NCI-H774 (cell line): ENCODE measurements around the gene NBAS.

Experiments used
- DNase-seq: peaks from one replicate; lab custom pipeline; 2025; lab: John Stamatoyannopoulos, UW

The NBAS gene

DNA sequence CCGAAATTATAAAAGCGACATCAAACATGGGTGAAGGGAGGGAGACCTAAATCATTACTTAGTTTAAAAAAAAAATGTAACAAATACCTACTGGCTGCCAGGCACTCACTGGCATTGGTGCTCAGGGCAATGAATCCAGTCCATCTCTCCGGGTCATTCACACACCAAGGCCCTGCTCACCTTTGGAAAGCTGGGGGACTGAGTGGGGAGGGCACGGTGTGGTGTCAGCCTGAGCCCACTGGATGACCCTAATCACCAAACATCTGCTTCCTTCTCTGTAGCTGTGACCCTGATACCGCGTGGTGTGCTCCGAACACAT, 30.2 kb upstream of the NBAS start:
- DNase-seq: no peak

DNA sequence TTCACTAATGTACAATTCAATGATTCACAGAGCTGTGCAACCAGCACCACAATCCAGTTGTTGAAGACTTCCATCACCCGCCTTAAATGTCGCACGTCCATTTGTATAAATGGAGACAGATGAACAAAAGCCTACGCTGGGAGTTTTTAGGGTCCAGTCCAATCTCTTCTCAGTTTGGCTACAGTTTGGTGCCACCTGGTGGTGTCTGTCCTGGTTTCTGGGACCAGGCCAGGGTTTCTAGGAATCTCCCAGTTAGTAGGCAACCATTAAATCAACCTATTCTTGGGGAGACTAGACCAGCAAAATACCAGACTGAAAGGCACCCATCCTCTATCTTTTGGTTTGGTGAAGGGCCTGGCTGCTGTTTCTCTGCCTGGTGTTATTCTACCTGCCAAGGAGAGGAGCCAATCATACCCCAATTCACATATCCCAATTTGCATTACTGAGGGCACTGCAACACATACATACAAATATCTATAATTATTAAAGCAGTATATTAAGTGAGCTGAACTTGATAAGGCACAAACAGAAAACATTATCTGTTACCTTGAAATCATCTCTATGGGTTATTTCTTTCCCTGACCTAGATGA, 27.3 kb upstream of the NBAS start:
- peak; percentile 13 for DNase-seq

DNA sequence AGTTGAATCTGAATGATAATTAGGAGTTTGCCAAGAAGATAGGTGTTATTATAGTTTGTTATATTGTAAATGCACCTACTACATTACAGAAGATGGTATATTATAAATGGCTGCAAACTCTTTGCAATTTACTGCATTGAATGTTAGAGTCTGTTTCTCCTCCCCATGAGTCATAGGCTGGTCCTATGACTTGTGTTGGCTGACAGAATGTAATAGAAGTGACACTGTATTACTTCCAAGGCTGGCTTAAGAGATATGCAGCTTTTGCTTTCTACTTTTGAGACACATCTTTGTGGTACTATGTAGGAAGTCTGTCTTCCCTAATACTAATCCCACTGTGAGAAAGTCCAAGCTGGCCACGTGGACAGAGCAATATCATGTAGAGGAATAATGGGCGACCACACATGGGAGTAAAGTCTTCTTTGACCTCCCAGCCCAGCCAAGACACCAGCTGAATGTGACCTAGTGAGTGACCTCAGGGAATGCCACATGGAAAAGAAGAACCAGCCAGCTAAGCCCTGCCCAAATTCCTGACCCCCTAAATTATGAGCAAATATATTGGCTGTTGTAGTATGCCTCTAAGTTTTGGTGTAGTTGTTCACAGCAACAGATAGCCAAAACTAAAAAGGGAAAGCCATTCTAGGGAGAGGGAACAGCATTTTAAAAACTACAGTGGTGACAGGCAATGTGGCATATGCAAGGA, 23.8 kb upstream of the NBAS start:
- DNase-seq: no peak

DNA sequence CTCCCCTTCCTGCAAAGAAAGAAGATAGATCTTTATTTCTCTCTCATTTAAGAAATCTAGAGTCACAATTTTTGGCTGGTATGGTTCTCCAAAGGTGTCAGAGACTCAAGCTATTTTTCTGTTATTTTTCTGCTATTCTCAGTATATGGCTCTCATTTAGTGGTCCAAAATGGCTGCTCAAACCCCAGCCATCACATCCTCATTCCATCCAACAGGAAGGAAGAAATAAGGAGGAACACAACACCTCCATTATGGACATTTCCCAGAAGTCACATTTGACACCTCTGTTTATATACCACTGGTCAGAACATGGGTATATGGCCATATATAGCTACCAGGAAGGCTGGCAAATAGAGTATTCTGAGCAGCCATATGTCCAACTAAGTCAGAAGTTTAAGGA, 23.2 kb upstream of the NBAS start:
- no peak for DNase-seq

DNA sequence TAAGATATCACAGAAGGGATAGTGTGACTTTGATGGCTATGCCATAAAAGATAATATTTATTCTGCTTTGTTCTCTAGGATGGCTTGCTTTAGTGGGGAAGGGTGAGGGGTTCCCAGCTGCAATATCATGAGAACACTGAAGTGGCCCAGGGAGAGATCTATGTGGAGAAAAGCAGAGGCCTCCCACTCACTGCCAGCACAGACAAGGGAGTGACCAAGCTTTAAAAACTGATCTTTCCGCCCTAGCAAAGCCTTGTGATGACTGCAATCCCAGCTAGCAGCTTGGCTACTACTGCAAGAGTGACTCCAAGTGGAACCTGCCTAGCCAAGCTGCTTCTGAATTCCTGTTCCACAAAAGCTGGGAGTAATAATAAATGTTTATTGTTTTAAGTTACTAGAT, 22.7 kb upstream of the NBAS start:
- no peak for DNase-seq

DNA sequence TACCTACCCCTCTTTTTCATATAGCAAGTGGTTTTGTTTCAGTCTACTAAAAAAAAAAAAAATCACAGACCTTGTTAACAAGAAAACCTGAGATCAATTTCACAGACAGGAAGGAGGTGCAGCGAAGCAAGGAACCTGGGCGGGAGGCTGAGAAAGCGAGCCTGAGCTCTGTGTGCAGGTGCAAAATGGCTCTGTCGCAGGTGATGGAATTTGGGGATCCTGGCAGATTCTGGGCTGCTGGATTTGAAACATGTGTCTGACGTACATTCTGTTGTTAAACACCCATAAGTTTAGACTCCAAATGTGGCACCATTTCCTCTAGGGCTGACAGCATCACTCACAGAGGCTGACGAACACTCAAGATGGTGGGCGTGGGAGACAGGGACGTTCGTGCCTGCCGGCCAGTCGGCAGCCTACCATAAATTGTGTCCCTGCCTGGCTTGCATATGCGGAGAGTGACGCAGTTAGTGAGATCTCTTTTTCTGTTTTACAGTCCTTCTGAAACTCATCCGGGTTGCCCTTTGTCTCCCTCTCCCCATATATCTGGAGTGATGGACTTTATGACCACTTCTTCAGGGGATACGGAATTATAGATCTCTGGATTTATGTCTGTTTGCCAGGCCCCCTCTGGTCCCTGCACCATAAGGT, 21.7 kb upstream of the NBAS start:
- DNase-seq: no peak

DNA sequence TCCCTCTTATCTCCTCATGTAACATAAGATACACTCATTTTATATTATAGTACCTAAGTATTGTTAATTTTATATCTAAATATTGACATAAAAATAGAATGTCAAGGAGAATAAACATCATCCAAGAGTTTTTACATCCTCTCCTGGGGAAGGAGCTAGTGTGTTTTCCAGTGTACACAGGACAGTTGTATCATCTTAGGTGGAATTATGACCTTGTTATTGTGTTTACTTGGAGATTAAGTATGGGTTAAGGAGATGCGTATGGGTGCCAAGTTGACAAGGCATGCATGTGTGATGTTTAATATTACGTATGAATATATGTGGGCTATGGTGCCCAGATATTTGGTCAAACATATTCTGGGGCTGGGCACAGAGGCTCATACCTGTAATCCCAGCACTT, 19.3 kb upstream of the NBAS start:
- DNase-seq: no peak

DNA sequence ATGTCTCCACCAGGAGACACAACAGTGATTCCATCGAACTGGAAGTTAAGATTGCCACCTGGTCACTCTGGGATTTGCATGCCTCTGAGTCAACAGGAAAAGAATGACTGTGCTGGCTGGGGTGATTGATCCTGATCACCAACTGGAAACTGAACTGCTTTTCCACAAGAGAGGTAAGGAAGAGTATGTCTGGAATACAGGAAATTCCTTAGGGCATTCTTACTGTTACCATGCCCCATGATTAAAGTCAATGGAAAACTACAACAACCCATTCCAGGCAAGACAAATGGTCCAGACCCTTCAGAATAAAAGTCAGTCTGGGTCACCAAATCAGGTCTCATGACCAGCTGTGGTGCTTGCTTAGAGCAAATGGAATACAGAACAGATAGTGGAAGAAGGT, 18.5 kb upstream of the NBAS start:
- DNase-seq: no peak

DNA sequence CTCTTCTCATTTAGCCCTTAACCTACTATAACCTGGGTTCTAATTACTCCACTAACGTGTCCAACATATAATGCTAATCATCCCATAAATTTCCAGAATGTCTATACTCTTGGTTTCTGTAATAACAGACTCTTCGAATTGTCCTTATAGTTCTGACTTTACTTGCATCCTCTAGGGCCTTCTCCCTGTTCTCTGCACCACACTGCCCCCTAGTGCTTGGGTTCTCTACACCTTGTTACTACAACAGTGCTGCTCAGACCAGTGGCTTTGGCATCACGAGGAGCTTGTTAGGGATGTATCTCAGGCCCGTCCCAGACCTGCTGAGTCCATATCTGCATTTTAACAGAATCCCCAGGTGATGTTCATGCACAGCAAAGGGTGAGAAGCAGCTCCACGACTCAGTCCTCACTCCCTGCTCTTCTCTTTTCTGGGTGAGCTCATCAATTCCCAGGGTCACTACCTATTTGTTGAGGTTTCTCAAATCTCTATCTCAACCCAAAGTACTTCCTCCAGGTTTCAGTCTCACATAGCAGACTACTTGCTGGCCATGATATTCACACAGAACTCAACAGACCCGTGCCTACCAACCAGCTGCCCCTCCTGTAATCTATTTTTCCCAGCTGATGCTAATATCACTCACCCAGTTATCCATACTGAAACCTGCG, 16.1 kb upstream of the NBAS start:
- DNase-seq: peak; percentile 54

DNA sequence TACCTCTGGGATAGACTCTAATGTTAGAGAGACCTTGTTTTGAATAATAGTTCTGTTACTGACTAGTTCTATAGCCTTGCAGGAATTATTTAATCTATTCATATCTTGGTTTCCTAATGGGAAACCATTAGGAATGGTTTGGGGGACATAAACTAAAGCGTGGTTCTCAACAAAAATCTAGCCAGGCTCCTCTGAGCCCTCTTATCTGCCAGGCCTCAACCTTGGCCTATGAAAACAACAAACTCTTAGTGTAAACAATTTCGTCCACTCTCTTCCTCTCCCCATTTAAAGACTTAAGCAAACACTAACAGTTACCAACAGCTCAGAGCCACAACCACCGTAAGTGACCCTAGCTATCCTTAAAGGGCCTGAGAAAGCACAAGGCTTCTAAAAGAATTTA, 10.6 kb upstream of the NBAS start:
- no peak for DNase-seq

DNA sequence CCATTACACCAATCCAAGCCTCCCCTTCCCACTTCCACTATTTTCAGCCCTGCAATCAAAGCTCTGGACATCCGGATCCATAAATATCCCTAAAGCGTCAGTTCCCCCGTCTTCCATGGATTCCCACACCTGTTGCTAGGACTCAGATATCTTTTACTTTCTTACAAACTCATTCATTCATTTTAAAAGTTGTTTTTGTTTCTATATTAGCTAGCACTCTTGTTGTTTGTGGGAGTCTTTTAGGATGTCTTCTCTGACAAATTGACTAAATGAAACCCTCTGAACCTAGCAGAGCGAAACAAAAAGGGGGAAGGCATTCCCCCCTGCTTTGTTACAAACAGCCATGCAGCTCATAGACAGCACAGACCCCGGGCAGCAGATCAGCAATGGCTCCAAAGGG, 9.0 kb upstream of the NBAS start:
- no peak for DNase-seq

DNA sequence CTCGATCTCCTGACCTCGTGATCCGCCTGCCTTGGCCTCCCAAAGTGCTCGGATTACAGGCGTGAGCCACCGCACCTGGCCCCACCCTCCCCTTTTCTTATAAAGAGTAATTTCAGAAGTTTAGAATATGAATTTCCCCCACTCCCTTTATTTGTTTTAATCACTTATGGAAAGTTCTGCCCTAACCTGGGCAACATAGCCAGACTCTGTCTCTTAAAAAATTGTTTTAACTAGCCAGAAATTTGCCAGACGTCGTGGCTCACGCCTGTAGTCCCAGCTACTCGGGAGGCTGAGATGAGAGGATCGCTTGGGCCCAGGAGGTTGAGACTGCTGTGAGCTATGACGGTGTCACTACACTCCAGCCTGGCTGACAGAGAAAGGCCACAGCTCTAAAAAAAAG, 7.7 kb upstream of the NBAS start:
- no peak for DNase-seq

DNA sequence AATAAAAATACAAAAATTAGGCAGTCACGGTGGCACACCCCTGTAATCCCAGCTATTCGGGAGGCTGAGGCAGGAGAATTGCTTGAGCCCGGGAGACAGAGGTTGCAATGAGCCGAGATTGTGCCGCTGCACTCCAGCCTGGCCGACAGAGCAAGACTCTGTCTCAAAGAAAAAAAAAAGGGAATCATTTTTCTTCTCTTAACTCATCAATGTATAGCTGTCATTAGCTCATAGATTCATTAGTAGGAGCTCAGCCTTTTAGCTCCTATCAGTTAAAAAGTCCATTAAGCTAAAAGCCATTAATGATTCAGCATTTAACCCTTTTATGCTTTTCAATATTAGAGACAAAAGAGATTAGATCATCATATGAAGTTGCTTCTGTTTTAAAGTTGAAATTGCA, 5.8 kb upstream of the NBAS start:
- DNase-seq: no peak

DNA sequence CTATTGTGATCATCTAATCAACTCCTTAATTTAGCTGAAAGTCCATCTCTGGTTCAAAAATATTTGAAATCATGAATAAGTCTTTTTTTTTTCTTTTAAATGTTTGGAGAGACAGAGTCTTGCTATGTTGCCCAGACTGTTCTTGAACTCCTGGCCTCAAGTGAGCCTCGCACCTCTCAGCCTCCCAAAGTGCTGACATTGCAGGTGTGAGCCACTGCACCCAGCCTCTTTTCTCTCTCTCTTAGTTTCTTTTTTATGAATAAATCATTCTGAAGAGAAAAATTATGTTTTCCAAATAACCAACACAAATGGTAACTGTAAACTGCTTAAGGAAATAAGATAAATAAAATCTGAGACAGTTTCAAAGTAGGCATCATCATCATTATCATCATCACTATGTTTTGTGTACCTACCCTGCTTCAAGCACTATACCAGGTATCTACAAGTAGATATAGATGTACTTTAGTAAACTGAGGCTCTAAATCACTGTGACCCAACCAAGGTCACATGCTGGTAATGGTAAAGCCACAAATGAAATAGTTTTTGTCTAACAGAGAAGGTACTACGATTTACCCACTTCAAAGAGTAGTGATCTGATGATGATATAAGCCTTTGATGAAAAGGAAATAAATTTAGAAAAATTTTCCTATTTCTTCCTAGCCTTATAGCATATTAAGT, 5.0 kb upstream of the NBAS start:
- DNase-seq: no peak

DNA sequence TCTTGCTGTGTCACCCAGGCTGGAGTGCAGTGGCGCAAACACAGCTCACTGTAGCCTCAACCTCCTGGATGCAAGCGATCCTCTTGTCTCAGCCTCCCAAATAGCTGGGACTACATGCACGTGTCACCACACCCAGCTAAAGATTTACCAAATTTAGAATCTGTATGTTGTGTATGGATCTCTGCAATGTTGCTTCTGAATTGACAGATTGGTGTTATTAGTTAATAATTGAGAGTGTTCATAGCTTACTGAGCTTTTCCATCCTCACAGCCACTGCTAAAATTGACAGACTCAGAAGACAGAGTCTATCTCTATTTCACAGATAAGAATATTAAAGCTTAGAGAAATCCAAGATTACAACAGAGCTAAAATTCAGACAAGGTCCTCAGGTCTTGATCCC, 4.3 kb upstream of the NBAS start:
- DNase-seq: no peak

DNA sequence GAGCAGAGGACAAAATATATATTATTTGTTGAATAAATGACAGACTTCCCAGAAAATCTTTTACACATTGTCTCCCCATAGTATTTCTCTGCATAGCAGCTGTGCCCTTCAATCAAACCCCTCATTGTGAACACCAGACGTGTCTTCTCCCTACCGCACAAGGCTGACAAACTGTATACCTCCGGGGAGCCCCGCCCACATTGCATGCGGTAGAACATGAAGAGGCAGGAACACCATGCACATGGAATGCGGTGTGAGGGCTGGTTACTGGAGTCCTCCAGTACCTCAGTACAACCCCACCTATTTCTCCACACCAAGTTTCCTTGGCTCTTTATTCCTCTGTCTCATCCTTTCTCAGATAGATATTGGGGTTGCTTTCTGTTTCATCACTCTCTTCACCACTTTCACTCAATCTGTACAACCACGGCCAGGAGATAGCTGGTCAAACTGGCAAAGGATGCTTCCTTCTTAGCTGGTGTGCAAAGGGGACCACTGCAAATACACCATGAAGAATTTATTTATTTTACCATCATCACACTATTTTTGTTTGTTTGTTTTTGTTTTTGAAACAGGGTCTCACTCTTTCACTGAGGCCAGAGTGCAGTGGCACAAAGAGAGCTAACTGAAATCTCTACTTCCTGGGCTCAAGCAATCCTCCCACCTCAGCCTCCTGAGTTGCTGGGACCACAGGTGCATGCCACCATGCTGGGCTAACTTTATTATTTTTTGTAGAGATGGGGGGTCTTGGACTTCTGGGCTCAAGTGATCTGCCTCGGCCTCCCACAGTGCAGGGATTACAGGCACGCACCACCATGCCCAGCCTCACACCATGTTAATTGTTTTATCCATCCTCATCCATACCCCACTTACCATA, 2.3 kb upstream of the NBAS start:
- DNase-seq: no peak

DNA sequence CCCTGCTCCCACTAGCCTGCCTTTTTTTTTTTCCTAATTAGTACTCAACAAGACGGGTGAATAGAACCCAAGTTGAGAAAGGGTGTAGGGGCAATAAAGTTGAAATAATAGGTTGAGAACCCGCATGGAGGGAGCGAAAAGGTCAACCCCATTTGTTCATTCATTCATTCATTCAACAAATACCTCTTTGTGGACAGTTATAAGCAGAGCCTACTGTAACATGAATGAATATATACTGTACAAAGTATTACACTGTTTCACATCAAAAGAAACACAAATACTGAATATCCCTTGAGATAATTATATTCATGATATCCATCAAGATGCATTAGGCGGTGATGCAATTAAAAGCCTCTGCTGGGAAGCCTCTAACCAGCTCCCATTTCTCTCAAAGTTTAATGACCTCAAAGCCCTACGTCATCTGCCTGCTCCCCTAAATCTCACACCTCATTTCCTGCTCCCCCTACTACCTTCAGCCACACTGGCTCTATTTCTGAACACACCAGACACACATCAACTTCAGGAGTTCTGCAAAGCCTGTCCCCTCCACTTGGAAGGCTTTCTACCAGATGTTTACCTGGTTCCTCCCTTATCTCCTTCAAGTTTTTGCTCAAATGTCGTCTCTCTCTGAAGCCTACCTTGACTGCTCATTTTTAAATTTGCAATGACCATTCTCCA, 1.4 kb upstream of the NBAS start:
- DNase-seq: no peak

DNA sequence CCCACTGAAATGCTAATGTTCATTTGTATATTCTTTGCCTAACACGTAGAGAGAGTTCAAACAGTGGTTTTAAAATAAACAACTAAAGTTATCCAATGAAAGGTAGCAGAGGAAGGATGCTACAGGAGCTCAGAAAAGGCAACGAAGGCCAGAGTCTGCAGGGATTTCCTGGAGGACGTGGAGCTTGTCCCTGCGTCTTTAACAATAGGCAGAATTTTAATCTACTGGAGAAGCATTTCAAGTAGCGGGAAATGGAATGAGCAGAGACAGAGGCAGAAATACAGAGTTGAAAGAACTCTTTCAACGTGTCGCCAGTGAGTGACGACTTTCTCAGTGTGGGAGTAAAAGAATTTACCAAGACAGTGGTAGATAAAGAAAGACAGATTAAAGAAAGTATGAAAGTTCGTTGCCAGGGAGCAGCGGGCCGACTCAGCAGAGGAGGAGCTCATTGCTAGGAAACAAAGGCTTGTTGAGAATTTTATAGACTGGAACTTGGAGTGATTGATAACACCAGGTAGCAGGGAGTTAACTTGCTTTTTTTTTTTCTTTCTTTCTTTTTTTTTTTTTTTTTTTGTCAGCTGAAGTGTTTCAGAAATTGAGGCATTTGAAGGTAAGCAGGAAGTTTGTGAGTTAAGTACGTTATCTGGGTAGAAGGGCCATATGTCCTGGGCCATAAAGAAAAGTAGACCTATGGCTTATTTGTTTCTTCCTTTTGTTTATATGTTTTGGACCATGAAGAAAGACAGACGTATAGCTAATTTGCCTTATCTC, 625 bp upstream of the NBAS start:
- DNase-seq: peak; percentile 24

DNA sequence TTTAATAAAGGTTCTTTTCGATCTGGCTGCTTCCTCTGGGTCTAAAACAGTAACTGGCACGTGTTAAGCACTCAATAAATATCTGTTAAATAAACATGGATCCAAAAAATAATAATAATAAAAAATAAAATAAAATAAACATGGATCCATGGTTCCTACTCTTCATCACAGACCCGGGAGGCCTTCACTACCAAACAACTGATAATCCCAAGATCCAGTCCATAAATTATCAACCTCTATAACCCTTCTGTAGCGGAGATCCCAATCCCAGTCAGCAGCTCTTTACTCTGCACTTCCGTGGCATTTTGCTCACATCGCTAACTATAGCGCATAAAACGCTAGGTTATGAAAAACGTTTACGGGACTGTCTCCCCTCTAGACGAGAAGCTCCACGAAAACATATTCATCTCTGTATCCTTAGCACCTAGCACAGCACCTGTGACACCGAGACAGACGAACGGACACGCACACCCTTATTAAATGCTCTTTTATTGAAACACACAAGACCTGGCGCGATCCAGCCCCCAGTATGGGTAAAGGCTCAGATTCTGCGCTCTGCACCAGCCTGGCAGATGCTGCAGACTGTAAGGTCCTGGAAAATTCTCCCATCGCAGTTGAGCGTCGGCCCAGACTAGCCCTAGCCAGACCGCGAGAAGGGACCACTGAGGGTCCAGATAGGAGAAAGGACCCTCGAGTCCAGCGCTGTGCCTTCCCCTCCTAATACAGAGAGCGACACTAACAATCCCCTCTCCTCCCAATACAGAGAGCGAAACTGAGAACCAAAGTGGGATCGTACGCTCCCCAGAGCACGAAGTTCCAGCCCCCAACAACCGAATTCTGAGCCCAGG, 770 bp downstream of the NBAS start:
- DNase-seq: peak; percentile 4
